ENCODE data around the gene RAD21L1.

Gene RAD21L1

GRCh38 chr20:1274485-1275311, 48.9 kb downstream of the RAD21L1 start:
- DNase-seq: peak; percentile 24

- no peak for DNase-seq
These were observed 50.1 kb downstream of the RAD21L1 start for GRCh38 chr20:1275919-1276318.

GRCh38 chr20:1277529-1278322, 51.9 kb downstream of the RAD21L1 start:
- DNase-seq: no peak

GRCh38 chr20:1278993-1279392, 53.1 kb downstream of the RAD21L1 start:
- no peak for DNase-seq

- DNase-seq: no peak
These were observed 54.6 kb downstream of the RAD21L1 start for GRCh38 chr20:1280195-1281102.

DNA sequence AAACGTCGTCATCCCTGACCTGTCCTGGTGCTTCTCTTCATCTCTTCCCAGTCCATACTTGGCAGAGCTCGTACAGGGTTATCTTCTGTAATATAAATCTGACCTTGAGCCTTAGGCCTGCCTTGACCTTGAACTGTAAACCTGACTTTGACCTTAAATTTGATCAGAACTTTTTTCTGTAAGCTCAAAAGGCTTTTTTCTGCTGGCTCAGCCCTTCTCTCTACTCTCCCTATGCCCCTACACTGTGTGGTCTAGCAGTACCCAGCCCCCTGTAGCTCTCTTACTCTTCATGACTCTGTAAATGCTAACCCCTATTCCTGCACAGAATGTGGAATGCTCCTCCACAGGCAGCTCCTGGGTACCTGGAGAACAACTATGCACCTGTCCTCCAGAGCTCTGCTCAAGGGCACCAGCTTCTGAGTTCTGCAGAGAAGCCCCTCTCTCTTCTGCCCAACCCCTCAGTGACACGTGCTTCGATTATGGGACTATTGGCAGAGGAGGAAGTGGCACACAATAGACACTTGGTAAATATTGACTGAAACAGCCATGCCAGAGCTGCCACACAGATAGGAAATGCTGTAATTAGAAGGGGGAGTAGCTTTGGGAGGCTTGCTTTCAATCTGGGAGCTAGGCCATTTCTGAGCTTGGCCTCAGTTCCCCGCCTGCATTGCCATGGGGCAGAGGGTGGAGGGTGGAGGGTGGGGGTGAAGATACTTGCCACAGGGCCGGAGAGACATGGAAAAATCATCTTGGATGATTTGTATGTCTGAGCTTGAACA, 55.6 kb downstream of the RAD21L1 start:
- DNase-seq: no peak

DNA sequence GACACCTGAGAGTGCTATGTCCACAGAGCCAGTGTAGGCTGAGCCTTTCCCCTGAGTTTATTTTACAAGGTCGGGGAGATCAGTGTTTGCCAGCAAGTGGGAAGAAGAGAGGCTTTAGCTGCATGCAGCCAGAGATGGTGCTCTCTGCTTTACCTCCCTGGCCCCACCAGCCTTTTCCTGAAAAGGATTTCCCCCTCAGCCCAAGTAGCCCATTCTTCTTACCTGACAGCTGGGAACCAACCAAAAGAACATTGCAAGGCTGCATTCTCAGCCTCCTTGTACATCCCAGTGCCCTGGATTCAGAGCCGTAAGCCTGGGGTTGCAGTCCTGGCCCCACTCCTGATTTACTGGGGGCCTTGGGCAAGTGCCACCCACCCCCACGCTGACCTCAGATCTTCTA, 57.1 kb downstream of the RAD21L1 start:
- DNase-seq: no peak

- no peak for DNase-seq
These were observed 58.0 kb downstream of the RAD21L1 start for GRCh38 chr20:1283522-1284510.

GRCh38 chr20:1286267-1287024, 60.6 kb downstream of the RAD21L1 start:
- no peak for DNase-seq

GRCh38 chr20:1287306-1287705, 61.5 kb downstream of the RAD21L1 start:
- DNase-seq: no peak

GRCh38 chr20:1287787-1288569, 62.1 kb downstream of the RAD21L1 start:
- DNase-seq: no peak

DNA sequence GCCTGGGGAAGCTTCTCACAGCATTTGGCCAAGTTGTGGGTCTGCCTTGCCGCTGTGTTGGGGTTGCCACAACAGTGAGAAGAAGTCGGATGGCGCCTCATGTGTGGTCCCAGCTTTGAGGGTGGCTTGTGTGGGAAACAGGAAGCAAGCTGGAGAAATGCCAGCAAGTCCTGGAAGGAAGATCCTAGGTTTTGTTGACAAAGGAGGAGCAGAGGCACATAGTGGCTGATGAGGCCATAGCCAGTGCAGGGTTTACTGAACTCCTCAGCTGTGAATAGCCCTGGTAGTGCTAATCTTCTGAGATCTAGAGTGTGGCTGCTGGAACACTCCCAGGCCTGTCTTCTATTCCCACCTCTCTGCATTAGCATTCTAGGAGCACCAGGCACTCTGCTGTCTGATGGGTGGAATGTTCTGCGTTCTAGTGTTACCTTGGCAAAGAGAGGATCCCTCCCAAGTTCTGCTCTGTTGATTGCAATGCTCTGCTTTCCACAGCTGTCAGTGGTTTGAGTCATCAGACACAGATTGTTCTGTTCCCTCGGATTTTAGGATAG, 65.4 kb downstream of the RAD21L1 start:
- DNase-seq: no peak

DNA sequence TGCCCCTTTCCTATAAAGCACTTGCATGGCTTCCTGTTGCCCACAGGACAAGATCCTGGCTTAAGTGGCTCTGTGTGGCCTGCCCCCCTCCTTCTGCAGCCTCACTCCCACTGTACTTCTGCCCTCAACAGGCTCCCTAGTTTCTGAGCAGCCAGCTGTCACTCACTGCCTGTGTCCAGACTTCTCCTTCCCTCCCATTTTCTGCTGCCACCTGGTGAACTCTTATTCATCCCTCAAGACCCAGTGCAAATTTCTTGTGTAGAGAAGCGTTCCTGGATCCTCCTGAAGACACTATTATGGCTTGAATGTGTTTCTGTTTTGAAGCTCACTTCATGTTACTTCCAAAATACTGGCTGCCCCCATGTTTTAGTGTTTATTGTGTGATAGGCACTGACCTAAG, 66.8 kb downstream of the RAD21L1 start:
- no peak for DNase-seq

DNA sequence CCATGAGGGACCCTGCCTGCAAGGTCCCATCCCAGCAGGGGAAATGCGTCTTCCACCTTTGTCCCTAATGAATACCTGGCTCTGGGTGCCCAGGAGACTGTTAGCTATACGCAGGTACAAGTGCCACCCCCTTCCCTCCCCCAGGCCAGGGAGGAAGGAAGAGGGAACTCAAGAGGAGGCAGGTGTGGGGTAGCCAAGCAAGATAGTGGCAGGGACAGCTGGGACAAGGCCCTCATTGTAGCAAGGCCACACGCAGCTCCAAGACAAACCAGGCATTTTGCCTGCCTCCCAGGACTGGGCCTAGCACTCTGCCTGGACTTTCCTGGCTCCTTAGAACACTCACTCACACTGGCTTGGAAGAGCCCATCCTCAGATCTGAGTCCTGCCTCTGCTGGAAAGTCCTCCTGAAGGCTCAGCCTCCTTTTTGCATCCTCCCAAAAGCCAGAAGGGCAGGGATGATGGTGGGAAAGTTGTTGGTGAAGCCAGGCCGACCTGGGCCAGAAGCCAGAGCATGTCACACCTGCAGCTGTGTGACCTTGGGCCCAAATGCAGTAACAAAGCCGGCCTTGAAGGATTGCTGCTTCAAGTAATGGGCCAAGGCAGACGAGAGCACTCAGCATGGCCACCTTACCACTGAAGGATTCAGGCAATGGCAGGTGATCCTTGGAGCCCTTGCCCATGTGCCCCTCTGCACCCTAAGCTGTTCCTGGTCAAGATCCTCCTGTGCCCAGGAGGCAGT, 68.0 kb downstream of the RAD21L1 start:
- no peak for DNase-seq

DNA sequence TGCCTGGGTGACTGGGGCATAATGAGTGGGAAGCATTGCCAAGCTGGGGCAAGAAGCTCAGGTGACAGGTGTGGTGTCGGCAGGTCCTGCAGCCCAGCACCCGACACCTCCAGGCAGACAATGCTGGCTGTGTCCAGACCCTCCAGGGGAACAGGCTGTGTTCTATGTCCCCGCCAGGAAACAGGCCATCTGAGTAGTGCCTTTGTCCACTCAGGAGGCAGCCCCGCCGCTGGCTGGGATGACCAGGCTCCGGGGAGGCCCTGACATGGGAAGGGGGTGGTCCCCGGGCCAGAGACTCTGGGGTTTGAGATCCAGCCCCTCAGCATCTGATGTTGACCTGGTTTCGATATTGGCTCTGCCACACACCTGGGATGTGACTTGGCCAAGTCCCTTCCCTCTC, 68.7 kb downstream of the RAD21L1 start:
- DNase-seq: no peak

- no peak for DNase-seq
These were observed 69.6 kb downstream of the RAD21L1 start for GRCh38 chr20:1295276-1295930.

DNA sequence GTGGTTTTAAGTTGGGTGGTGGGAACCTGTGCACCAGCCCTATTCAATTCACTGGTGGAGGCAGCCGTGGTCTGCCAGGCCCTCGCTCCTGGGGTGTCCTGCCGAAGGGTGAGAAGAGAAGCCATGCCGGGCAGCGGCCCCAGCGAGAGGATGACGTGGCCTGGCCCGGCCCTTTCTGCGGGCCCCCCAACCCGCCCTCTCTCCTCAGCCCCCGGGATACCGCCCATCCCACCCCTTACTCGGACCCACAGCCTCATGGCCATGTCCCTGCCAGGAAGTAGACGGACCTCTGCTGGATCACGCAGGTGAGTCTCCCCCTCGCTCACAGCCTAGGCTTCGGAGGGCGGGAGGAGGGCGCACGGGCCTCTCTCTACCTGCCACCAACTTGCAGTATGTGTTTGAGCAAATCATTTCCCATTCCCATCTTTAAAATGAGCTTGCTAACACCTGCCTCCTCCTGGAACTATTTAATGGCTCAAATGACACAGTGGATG, 70.3 kb downstream of the RAD21L1 start:
- DNase-seq: no peak

- no peak for DNase-seq
These were observed 71.1 kb downstream of the RAD21L1 start for GRCh38 chr20:1296922-1297321.
